Stimulated activated CD4-positive, alpha-beta T cell treated with anti-CD3 and anti-CD28 coated beads, TNF-alpha, amount 100 ng/mL, for 1 hour (primary cell): ENCODE measurements around the gene FOXL2NB.

Source experiments
- DNase-seq, 3 donors: peaks; one replicate each; pipeline ENCODE4 v3.0.0-alpha.2; 2020; ENCODE audit warnings: low read depth in 3 of 3, low spot score in 1 of 3

The FOXL2NB gene

GRCh38 chr3:138944929-138945708 lies 1.9 kb upstream of the FOXL2NB start:
- no peak for DNase-seq

DNA sequence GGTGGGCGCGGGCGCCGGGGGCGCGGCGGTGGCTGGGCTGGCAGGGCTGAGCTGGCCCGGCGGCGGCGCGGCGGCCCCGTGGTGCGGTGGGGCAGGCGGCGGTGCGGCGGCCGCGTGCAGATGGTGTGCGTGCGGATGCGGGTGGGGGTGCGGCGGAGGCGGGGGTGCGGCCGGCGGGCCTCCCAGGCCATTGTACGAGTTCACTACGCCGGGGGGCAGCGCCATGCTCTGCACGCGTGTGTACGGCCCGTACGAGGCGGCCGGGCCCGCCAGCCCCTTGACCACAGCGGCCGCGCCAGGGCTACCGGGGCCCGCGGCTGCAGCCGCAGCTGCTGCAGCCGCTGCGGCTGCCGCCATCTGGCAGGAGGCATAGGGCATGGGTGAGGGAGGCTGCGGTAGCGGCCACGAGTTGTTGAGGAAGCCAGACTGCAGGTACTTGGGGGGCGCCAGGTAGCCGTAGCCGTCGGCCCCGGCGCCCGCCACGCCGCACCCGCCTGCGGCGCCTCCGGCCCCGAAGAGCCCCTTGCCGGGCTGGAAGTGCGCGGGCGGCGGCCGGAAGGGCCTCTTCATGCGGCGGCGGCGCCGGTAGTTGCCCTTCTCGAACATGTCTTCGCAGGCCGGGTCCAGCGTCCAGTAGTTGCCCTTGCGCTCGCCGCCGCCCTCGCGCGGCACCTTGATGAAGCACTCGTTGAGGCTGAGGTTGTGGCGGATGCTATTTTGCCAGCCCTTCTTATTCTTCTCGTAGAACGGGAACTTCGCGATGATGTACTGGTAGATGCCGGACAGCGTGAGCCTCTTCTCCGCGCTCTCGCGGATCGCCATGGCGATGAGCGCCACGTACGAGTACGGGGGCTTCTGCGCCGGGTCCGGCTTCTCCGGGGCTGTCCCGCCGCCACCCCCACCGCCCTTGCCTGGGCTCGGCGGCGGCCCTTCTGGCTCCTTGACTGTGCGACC lies 1.0 kb upstream of the FOXL2NB start:
- DNase-seq: no peak

- DNase-seq: no peak
Measured at GRCh38 chr3:138947495-138948121, 591 bp downstream of the FOXL2NB start.

DNA sequence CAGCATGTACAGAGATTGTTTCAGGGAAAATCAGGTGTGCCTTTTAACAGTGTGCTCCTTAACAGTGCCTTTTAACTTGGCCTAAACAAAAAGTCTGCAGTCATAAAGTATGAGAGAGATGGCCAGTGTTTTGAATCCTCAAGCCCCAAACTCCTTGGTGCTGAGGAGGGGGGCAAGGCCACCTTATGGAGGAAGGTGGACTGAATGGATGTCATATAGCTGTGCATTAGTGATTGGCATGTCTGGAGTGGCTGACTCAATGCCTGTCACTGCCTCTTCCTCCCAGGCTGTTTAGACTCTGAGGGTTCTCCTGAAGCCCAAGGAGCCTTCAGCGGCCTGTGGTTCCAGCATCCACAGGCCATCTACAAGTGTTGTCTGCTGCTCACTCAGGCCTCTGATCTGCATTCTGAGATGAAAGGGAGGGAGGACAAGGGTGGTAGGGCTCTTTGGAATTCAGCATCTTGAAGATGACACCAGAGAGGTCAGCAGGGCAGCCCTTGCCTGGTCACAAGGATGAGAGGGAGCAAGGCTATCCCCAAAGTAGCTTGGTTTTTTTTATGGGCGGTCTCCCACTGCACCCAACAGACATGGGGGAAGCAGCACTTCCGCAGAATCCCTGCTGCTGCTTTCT lies 1.5 kb downstream of the FOXL2NB start:
- DNase-seq: no peak

GRCh38 chr3:138949002-138949418 lies 2.0 kb downstream of the FOXL2NB start:
- no peak for DNase-seq

GRCh38 chr3:138949445-138950005 lies 2.5 kb downstream of the FOXL2NB start:
- no peak for DNase-seq

GRCh38 chr3:138950006-138950644 lies 3.1 kb downstream of the FOXL2NB start:
- no peak for DNase-seq

- no peak for DNase-seq
Measured at GRCh38 chr3:138950701-138951100, 3.7 kb downstream of the FOXL2NB start.

GRCh38 chr3:138960417-138960852 lies 13.4 kb downstream of the FOXL2NB start:
- no peak for DNase-seq

DNA sequence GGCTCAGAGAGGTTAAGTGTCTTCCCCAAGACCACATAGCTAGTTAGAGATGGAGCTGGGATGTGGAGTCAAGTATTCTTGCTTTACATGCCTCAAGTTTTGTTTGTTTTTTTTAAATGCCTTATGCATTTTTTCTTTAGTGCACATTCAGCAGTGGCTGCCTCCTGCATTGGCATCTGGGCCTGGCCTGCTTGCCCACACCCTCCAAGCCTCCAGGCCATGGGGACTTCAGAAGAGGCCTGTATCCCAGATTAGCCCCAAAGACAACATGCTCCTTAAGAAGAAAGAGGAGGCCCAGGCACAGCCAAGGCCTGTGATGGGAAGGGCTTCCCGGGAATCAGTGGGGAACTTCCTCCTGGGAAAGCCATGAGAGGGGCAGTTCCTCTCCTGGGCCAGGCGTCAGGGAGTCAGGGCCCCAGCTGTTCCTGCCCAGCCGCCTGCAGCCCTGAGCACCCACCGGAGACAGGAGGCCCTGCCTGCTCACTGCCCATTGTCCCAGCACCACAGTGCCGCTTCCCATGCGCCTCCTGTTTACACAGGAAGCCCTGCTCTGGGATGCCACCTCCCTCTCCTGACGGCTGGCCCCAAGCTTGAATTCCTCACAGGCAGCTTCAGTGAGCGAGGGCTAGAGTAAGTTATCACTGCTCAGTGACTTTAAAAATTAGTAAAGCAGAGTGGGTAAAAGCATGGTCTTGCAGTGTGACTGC lies 16.0 kb downstream of the FOXL2NB start:
- no peak for DNase-seq

GRCh38 chr3:138964264-138964663 lies 17.2 kb downstream of the FOXL2NB start:
- DNase-seq: no peak

GRCh38 chr3:138964923-138965322 lies 17.9 kb downstream of the FOXL2NB start:
- DNase-seq: no peak

DNA sequence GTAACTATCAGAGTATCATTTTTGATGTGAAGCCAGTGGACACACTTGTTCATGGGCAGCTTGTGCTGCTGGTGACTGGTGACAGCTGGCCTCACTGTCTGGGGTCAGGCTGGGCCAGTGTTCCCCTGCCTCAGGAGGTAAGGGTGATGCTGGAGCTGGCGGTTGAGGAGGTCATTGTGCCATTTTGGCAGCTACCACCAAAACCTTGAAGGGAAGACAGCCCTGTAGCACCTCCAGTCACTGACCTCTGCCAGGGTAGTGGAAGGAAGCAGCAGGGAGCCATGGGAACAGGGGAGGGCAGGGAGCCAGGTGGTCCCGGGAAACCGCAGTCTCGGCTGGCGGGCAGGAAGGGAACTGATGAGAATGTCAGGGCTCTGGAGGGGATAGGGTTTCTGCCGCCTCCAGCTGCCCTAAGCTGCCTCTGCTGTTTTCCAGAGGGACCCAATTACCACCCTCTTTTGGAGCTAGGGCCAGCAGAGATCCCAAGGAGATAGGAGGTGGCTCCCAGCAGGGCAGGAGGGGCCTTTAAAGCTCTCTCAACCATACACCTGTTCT lies 24.8 kb downstream of the FOXL2NB start:
- DNase-seq: no peak

GRCh38 chr3:138972941-138973340 lies 25.9 kb downstream of the FOXL2NB start:
- no peak for DNase-seq

DNA sequence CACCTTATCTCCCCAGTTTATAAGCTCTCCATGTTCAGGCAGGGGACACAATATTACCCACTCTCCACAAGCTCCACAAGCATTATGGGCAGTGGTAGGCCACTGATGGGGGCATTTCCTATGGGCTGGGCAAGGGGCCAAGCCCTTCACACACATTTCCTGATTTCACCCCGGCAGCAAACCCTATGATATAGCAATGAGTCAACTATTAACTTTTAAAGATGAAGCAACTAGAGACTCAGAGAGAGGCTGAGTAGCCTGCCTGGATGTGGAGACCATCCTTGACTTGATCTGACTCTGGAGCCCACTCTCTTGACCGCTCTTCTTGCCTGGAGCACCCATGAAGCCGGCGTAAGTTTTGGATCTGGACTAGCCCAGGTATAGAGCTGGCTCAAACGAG lies 27.4 kb downstream of the FOXL2NB start:
- no peak for DNase-seq

GRCh38 chr3:138975351-138975750 lies 28.3 kb downstream of the FOXL2NB start:
- DNase-seq: no peak

DNA sequence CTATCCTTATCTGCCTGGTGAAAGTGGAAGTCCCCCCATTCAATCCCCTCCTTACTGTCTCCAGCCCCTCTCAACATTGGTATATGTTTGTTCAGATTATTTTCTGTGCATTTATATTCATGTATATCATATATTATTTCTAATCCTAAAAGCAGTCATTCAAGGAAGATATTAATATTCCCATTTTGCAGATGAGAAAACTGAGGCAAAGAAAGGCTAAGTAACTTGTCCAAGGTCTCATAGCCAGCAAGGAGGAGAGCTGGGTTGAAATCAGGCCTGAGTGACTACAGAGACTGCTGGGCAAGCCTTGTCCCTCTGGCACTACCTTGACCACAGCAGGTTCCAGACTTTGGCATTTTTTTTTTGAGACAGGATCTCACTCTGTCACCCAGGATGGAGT lies 29.0 kb downstream of the FOXL2NB start:
- DNase-seq: no peak

- no peak for DNase-seq
Measured at GRCh38 chr3:138984816-138985215, 37.8 kb downstream of the FOXL2NB start.

GRCh38 chr3:138985932-138986331 lies 38.9 kb downstream of the FOXL2NB start:
- no peak for DNase-seq
